Measurements from ENCODE around the gene SH3PXD2A. TPM values are rescaled to one million over a fixed set of nuclear protein-coding genes. Genes with fewer than 3 reads are reported as not detected.

SH3PXD2A gene
- total RNA-seq, 1 donor from 2014 or later, result 8.3 TPM

DNA sequence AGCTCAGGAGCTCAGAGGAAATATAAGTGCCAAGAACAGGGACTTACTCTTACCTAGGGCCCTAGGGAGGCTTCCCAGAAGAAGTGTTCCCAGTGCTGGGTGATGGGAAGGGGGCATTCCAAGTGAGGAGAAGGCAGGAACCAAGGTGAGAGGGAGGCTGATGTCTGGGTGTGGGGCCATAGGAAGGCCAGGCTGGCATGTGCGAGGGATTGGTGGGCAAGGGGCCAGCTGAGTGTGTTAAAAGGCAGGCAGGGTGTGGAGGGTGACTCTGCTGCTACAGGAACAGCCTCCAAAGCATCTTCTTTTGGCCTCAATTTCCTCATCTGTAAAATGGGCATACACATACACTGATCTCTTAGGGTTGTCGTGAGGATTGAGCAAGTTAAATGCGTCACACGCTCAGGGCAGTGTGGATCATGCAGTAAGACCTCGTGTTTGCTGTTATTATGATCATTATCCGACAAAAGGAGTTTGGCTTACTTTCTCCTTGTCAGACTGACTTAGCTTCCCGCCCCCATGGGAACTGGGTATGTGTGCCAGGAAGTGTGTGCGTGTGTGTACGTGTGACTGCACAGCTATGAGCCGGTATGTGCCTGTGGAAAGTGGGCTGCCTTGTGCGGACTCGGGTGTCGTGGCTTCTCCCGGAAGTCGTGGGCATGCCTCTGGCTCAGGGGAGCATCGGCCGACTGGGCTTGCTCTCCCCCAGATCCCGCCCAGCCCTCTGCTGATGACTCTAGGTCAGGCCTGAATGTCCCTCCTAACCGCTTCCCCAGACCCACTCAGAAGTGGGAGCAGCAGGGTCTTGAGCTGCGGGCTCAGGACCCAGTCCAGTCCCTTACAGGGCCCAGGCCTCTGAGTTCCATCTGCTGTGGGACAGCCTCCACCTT, 302.3 kb downstream of the SH3PXD2A start:
- peaks cover 24% of the 10 kb centered on the region for H3K4me1 Mint-ChIP-seq
- peaks cover 3% of the 10 kb centered on the region for H3K9me3 Mint-ChIP-seq
- H3K4me3 Mint-ChIP-seq, result no peak overlapping the region
- H3K27ac Mint-ChIP-seq, result peak overlapping the region; percentile 47
- DNase-seq, result no peak
- intact Hi-C loops (cut with micrococcal nuclease), result no loop called here
- no peaks in the 10 kb centered on the region for H3K36me3 Mint-ChIP-seq (ENCODE audit: low read depth)
- H3K27me3 Mint-ChIP-seq, result peaks cover 35% of the 10 kb centered on the region

DNA sequence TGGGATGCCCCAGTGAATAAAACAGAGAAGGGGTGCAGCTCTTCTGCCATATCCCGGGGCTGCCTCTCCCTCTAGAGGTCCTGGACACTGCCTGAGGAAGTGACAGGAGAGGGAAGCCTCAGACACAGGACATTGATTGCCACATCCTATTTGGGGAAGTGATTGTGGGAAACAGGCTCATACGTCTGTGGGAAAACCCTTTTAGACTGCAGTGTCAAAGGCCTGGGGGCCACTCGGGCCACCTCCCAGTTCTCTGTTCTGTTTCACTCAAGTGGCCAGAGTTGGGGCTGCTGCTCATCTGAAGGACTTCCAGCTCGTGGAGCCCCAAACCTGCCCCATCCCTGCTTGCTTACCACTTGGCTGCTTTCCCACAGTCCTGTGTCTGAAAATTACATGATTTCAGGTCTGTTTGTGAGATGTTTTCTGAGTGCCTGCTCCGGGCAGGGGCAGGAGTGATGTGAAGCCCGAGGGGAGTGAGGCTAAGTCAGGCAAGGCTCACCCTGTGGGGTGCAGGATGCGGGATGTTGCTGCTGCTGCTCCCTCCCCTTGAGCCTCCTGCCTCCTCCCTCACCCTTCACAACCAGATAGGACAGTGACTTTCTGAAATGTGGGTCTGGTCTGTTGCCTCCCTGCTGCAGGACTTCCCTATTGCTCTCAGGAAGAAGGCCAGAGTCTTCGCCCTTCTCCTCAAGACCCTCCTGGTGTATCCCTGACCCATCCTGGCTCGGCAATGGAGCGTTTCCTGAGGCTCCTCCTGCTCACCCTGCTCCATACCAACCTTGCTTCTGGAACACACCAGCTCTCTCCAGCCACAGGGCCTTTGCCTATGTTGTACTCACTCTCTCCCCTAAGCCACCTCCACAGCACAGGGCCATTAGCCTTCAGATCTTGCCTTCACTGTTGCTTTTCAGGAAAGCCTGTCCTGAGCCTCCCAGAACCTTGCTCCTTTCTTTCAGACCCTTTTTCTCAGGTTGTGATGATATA, 303.5 kb downstream of the SH3PXD2A start:
- H3K9me3 Mint-ChIP-seq, result peaks cover 3% of the 10 kb centered on the region
- H3K27me3 Mint-ChIP-seq, result peaks cover 30% of the 10 kb centered on the region
- peak overlapping the region; percentile 17 for H3K27ac Mint-ChIP-seq
- H3K4me1 Mint-ChIP-seq, result peaks cover 24% of the 10 kb centered on the region
- DNase-seq, result no peak
- no peak overlapping the region for H3K4me3 Mint-ChIP-seq
- H3K36me3 Mint-ChIP-seq (ENCODE audit: low read depth), result no peaks in the 10 kb centered on the region
- intact Hi-C loops (cut with micrococcal nuclease), result no loop called here

DNA sequence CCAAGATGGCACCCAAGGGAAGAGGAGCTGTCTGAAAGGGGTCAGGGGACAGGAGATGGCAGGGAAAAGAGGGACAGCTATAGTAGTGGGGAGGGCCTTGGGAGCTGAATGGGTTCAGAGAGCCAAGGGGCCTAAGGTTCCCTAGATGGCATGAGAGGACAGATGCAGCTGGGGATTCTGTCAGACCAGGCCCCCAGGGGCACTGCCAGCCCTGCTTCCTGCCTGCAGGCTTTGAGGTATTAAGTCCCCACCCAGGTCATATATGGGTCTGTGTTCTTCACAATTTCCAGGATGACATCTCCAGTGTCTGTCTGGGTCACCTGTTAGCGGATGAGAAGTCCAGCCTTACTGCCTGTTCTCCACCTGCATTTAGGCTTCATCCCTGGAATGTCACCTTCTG, 305.1 kb downstream of the SH3PXD2A start:
- DNase-seq, result no peak
- H3K9me3 Mint-ChIP-seq, result peaks cover 3% of the 10 kb centered on the region
- no peak overlapping the region for H3K27ac Mint-ChIP-seq
- intact Hi-C loops (cut with micrococcal nuclease), result no loop called here
- H3K4me3 Mint-ChIP-seq, result no peak overlapping the region
- H3K27me3 Mint-ChIP-seq, result peaks cover 16% of the 10 kb centered on the region
- no peaks in the 10 kb centered on the region for H3K36me3 Mint-ChIP-seq (ENCODE audit: low read depth)
- peaks cover 24% of the 10 kb centered on the region for H3K4me1 Mint-ChIP-seq

DNA sequence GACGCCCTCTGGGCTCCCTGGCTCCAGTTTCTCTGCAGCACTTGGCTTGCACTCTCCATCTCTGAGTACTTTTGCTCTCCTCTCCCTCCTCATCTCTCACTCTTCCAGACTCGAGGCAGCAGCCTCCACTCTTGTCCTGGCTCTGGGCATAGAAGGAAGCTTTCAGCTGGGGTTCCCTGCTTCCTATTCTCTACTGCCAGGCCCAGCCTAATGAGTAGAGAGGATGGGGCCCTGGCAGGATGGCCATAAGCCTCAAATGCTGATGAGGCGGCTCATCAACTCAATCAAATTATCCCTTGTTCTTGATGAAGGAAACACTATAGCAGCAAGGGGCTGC, 306.1 kb downstream of the SH3PXD2A start:
- Mint-ChIP-seq H3K27me3 (peaks cover 10% of the 10 kb centered on the region), H3K4me3 (no peak overlapping the region), H3K9me3 (peaks cover 3% of the 10 kb centered on the region), H3K27ac (no peak overlapping the region), H3K4me1 (peaks cover 18% of the 10 kb centered on the region), H3K36me3 (ENCODE audit: low read depth) (no peaks in the 10 kb centered on the region)
- intact Hi-C loops (cut with micrococcal nuclease), result no loop called here
- DNase-seq, result no peak

DNA sequence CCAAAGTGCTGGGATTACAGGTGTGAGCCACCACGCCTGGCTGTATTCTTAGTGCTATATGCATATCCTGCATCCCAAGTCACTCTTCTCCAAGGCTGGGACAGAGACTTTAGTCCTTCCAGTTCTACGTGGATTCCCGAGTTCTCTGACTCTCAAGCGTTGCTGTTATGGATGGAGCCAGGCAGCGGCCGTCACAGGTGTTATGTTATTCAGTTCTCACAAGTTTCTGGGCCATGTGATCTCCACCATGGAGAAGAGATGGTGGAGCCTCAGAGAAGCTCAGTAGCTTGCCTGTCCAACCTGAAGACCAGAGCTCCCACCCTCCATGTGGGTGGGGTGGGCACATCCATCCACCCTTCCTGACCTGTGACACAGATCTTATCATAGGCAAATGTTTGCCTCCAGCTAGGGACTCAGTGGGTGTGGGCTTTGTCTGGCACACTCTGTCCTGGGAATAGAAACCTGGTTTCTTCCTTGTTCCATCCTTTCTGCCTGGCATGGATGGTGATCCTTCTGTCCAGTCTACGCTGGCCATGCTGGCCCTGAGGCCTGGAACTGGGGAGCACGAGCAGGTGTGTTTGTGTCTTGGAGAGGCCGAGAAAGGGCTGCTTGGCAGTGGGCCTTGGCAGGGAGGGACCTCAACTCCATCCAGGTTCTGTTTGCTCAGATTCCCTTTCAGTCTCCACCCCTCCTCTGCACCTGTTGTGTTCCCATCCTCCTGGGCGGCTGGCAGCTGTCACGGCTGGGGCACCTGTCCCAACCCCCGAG, 306.6 kb downstream of the SH3PXD2A start:
- no peaks in the 10 kb centered on the region for H3K36me3 Mint-ChIP-seq (ENCODE audit: low read depth)
- no peak overlapping the region for H3K4me3 Mint-ChIP-seq
- no peak overlapping the region for H3K27ac Mint-ChIP-seq
- peaks cover 3% of the 10 kb centered on the region for H3K9me3 Mint-ChIP-seq
- peaks cover 6% of the 10 kb centered on the region for H3K27me3 Mint-ChIP-seq
- intact Hi-C loops (cut with micrococcal nuclease), result no loop called here
- H3K4me1 Mint-ChIP-seq, result peaks cover 13% of the 10 kb centered on the region
- DNase-seq, result no peak

DNA sequence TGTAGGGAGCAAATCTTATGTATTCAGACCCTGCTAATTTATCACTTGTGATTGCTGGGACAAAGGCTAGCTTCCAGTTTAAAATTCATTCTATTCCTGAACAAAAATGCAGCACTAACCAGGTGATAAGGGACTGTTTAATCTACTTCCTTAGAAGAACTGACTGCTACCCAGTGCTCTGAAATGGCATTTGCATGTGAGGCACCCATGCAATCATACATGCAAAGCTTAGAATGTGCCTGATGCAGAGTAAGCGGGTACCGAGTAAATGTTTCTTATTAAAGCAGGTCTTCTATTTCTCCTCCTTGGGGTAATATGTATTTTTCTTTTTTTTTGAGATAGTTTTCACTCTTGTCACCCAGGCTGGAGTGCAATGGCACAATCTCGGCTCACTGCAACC, 307.4 kb downstream of the SH3PXD2A start:
- Mint-ChIP-seq H3K27ac (no peak overlapping the region), H3K36me3 (ENCODE audit: low read depth) (no peaks in the 10 kb centered on the region), H3K4me1 (peaks cover 12% of the 10 kb centered on the region), H3K9me3 (peaks cover 3% of the 10 kb centered on the region), H3K4me3 (no peak overlapping the region), H3K27me3 (peaks cover 8% of the 10 kb centered on the region)
- intact Hi-C loops (cut with micrococcal nuclease), result no loop called here
- DNase-seq, result no peak

DNA sequence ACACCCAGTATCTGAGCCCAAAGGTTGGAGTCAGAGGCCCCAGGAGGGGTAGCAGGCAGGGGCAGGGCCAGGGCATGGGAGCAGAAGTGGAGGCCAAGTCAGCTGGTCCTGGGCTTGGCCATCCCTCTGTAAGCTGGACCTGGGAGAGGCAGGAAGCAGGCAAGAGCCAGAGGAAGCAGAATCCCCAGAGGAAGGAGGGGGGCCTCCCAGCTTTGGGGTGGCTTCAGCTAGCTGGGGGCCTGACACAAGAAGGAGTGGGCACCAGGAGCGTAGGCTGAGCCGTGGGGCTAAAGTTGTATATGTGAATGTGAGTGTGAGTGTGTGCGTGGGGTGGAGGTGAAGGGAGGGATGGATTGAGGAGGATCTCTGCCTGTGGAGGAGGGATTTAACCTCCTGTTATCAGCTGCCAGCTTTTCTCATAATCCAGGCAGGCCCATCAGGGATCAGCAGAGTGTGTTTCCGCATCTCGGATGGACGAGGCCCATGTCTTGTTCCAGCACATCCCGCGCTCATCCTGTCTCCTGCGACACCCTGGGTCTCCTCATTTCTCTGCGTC, 307.9 kb downstream of the SH3PXD2A start:
- Mint-ChIP-seq H3K36me3 (ENCODE audit: low read depth) (no peaks in the 10 kb centered on the region), H3K27ac (no peak overlapping the region), H3K4me1 (peaks cover 13% of the 10 kb centered on the region), H3K9me3 (peaks cover 3% of the 10 kb centered on the region), H3K27me3 (peaks cover 6% of the 10 kb centered on the region), H3K4me3 (no peak overlapping the region)
- no peak for DNase-seq
- intact Hi-C loops (cut with micrococcal nuclease), result no loop called here

DNA sequence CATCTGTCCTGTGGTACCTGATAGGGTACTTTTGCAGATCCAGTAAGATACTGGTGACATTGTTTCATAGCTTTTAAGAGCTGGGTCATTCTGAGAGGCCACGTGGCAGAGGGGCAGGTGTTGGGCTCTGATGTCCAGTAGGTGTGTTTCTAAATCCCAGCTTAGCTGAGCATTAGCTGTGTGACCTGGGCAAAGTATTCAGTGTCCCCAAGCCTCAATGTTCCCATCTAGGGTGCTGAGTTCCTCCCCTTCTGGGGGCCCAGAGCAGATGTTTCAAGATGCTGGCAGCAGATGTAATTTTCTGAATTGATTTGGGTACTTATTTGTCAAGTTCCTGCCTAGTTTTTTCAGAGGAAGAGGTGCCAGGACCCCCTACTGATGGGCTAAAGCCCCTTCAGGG, 309.0 kb downstream of the SH3PXD2A start:
- no peak for DNase-seq
- Mint-ChIP-seq H3K36me3 (ENCODE audit: low read depth) (no peaks in the 10 kb centered on the region), H3K27me3 (peaks cover 6% of the 10 kb centered on the region), H3K4me3 (no peak overlapping the region), H3K4me1 (peaks cover 13% of the 10 kb centered on the region), H3K9me3 (peaks cover 3% of the 10 kb centered on the region), H3K27ac (no peak overlapping the region)
- intact Hi-C loops (cut with micrococcal nuclease), result no loop called here

DNA sequence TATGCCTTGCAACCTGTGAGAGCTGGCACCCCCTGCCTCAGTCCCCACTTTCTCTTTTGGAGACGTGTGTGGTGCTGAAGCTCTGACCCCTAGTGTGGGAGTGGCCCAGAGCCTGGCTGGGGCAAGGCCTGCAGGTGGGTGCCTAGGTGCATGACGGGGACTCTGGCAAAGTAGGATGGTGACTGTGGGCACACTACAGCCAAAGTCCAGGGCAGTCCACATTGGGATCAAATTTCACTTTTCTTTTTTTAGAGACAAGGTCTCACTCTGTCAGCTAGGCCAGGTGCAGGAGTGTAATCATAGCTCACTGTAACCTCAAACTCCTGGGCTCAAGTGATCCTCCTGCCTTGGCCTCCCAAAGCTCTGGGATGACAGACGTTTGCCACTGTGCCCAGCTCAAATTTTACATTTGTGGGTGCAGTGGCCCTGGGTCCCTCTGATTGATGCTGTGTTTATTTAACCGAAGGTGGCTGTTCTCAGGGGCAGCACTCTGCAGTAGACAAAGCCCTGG, 309.6 kb downstream of the SH3PXD2A start:
- no peaks in the 10 kb centered on the region for H3K36me3 Mint-ChIP-seq (ENCODE audit: low read depth)
- H3K27me3 Mint-ChIP-seq, result peaks cover 10% of the 10 kb centered on the region
- H3K9me3 Mint-ChIP-seq, result peaks cover 3% of the 10 kb centered on the region
- intact Hi-C loops (cut with micrococcal nuclease), result no loop called here
- peaks cover 15% of the 10 kb centered on the region for H3K4me1 Mint-ChIP-seq
- no peak overlapping the region for H3K27ac Mint-ChIP-seq
- no peak overlapping the region for H3K4me3 Mint-ChIP-seq
- DNase-seq, result no peak

DNA sequence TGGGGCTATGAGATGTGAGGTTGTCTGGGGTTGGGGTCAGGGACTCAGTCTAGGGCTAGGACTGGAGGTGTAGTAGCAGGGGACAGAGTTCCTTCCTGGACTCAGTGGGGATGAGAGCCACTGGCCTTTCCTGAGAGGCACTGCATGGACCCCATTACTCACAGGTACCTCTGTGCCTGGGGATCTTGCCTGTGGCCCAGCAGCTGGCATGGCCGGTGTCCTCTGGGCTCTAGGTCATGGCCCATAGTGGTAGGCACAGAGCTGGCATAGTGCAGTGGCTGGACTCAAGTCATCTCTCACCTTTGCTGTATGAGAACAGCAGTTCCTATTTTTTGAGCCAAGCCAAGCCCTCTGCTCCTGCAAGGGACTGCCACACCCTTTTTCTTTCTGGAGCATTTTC, 310.0 kb downstream of the SH3PXD2A start:
- H3K9me3 Mint-ChIP-seq, result peaks cover 3% of the 10 kb centered on the region
- intact Hi-C loops (cut with micrococcal nuclease), result no loop called here
- H3K27me3 Mint-ChIP-seq, result peaks cover 13% of the 10 kb centered on the region
- no peak overlapping the region for H3K4me3 Mint-ChIP-seq
- H3K27ac Mint-ChIP-seq, result no peak overlapping the region
- H3K36me3 Mint-ChIP-seq (ENCODE audit: low read depth), result no peaks in the 10 kb centered on the region
- peaks cover 15% of the 10 kb centered on the region for H3K4me1 Mint-ChIP-seq
- no peak for DNase-seq

DNA sequence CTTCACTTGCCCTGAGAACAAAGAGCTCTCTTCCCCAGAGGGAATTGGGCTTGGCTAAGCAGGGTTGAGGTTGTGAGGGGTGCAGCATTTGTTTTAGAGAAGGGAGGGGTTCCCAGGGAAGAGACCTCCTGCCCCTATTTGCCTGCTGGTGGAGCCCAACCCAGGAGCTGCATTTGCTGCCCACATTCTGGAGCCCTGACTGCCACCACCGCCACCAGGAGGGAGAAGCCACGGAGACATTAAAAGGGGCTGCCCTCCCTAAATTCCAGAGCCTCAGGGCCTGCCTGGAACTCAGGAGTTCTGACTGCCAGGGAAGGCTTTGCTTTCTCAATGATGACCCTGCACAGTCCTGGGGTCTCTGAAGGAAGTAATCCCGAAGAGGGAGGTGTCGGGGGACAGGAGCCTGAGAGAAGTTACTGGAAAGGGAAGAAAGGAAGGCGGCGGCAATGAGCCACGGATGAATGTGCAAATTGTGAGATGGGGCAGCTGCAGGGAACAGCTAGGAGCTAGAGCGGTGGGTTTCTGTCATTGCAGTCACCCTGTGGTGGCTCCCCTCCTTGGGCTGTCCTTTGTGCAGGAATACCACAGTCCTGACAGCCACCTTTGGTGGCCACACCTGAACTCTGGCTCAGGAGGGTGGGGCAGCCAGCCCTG, 310.6 kb downstream of the SH3PXD2A start:
- no peak overlapping the region for H3K27ac Mint-ChIP-seq
- peaks cover 11% of the 10 kb centered on the region for H3K27me3 Mint-ChIP-seq
- no peak overlapping the region for H3K4me3 Mint-ChIP-seq
- H3K36me3 Mint-ChIP-seq (ENCODE audit: low read depth), result no peaks in the 10 kb centered on the region
- intact Hi-C loops (cut with micrococcal nuclease), result no loop called here
- no peaks in the 10 kb centered on the region for H3K9me3 Mint-ChIP-seq
- peaks cover 15% of the 10 kb centered on the region for H3K4me1 Mint-ChIP-seq
- DNase-seq, result no peak
